Measurements from ENCODE around the gene BPTF.
"Not testable (repeated sequence)": the region's sequence is repeated elsewhere in the genome, so short reads cannot be mapped to it uniquely, and the experiment has no call there.

Gene BPTF

DNA sequence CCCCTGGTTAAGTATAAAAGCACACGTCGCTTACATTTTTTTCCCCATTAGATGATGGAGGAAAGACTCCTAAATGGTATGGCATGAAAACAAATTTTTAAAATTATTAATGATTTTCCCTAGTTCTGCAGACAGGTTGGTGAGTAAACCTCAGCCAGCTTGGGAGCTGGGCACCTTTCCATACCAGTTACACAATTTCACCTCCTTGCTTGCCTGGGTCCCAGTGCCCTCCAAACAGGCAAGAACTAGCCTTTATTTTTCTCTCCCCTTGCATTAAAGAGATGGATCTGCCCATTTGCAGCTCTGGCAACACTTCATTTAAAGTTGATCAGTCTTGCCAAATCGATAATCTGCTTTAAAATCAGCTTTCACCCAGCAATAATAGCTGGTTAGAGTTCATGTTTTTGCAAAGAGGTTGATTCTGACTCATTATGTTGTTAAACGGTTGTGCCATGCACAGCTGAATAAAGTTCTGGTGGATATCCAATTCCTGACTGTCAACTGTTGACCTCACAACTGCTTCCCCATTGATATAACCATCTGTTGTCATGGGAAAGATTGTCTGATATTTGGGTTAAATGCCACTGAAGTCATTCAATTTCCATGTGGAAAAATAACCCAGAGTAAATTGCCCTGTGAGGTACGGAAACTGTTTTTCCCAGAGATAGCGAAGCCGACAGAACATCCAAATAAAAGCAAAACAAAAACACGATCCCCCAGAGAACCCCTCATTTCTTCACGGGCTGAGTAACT, 169.7 kb downstream of the BPTF start:
- no peaks in the 10 kb centered on the region for H4K20me1 ChIP-seq (ENCODE audit: insufficient read depth, low read length)
- no peaks in the 10 kb centered on the region for H3K9me3 ChIP-seq (ENCODE audit: insufficient read depth, low read length, severe bottlenecking)
- H3K4me3 ChIP-seq (ENCODE audit: low read depth in 1 of 2, low read length in 2 of 2): peak overlapping the region; percentile 25 to 55; a peak in 3 of 4 replicates
- H3K27me3 ChIP-seq (ENCODE audit: insufficient read depth, low read length, poor library complexity): peaks cover 34% of the 10 kb centered on the region
- H3K79me2 ChIP-seq (ENCODE audit: insufficient read depth, low read length): no peaks in the 10 kb centered on the region
- H3K4me2 ChIP-seq (ENCODE audit: insufficient read depth, low read length): peak overlapping the region; percentile 81
- H2AFZ ChIP-seq (ENCODE audit: low read depth, low read length): peak overlapping the region; percentile 15; the same call in 1 of the 2 replicates
- peak overlapping the region; percentile 38; the same call in 1 of the 2 replicates for H3K9ac ChIP-seq (ENCODE audit: low read depth, low read length)
- H3K27ac ChIP-seq (ENCODE audit: low read length): no peak overlapping the region
- DNase-seq: no peak
- ATAC-seq (ENCODE audit: insufficient read depth, low read depth): no peak
- TF ChIP-seq EZH2 (IDR thresholded peaks at IDR 0.05; ENCODE audit: borderline replicate concordance, low read depth, low read length, severe bottlenecking): no peak
- TF ChIP-seq, protein P1, sequence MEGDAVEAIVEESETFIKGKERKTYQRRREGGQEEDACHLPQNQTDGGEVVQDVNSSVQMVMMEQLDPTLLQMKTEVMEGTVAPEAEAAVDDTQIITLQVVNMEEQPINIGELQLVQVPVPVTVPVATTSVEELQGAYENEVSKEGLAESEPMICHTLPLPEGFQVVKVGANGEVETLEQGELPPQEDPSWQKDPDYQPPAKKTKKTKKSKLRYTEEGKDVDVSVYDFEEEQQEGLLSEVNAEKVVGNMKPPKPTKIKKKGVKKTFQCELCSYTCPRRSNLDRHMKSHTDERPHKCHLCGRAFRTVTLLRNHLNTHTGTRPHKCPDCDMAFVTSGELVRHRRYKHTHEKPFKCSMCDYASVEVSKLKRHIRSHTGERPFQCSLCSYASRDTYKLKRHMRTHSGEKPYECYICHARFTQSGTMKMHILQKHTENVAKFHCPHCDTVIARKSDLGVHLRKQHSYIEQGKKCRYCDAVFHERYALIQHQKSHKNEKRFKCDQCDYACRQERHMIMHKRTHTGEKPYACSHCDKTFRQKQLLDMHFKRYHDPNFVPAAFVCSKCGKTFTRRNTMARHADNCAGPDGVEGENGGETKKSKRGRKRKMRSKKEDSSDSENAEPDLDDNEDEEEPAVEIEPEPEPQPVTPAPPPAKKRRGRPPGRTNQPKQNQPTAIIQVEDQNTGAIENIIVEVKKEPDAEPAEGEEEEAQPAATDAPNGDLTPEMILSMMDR (IDR thresholded peaks at IDR 0.05; ENCODE audit: borderline replicate concordance, extremely low read depth, low read length, poor library complexity, severe bottlenecking): no peak
- peaks cover 33% of the 10 kb centered on the region for H3K4me1 ChIP-seq (ENCODE audit: insufficient read depth, low read length)
- H3K36me3 ChIP-seq (ENCODE audit: insufficient read depth, low read length): no peaks in the 10 kb centered on the region

DNA sequence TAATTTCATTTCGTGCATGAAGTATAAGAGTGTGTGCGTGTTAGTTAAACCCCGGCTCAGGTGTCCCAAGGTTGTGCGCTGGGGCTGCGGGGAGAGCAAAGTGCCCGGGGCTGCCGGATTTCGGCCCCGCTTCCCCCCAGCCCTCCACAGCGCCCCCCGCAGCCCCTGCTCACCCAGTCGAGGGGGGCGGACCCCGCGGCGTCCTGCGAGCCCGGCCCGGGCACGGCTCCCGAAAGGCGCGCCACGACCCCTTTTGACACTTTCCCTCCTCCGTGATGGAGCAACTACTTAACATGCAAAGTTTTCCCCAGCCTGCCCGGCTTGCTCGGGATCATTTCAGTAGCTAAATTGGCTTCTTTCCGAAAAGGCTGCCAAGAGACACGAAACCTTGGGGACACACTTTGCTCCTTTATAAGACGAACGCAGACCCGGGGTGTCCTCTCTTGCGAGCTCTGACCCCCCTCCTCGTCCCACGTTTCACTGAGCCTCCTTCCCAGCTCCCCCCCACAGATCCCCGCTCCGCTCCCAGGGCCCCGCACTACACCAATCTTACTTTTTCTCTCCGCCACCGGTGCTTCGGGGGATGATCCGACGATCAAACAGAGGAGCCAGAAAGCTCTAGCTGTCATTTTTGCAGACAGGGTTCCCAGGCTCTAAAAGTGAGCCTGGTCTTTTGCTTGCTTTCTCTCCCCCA, 170.4 kb downstream of the BPTF start:
- H2AFZ ChIP-seq (ENCODE audit: low read depth, low read length): peak overlapping the region; percentile 44; the same call in 1 of the 2 replicates
- DNase-seq: no peak

DNA sequence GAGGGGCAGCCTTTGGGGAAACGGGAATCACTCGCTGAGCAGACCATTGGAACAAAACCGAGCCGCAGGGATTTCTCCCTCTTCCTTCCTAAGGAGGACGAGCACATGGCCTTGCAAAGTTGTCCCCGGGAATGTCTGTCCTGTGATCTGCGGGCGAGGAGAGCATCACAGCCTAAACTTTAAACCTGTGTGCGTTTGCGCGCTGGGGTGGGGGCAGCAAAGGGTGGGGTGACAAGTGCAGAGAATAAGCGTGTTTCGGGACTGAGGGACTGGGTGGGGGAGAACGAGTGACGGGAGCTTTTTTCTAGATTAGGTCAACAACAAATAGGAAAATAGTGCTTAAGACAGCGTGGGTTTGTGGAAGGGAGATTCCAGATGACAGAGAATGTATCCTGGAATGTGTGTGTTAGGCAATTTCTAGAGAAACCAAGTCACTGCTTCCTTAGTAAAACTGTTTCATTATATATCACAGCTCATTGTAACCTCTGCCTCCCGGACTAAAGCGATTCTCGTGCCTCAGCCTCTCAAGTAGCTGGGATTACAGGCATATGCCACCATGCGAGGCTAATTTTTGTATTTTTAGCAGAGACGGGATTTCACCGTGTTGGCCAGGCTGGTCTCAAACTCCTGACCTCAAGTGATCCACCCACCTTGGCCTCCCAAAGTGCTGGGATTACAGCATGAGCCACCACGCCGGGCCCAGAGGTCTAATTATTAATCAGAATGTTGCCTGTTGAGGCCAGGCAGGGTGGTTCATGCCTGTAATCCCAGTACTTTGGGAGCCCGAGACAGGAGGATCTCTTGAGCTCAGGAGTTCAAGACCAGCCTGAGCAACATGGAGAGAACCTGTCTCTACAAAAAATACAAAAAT, 171.2 kb downstream of the BPTF start, which contains the start of gene C17orf58:
C17orf58 (minus strand) TSS at position 169 of the 871 bp plus-strand sequence. CDS start 271 bp downstream, outside the sequence.
- not testable (repeated sequence) for H3K79me2 ChIP-seq (ENCODE audit: insufficient read depth, low read length); H3K36me3 ChIP-seq (ENCODE audit: insufficient read depth, low read length); H3K27ac ChIP-seq (ENCODE audit: low read length); H3K9me3 ChIP-seq (ENCODE audit: insufficient read depth, low read length, severe bottlenecking); ATAC-seq (ENCODE audit: insufficient read depth, low read depth); H4K20me1 ChIP-seq (ENCODE audit: insufficient read depth, low read length); DNase-seq
- H3K4me3 ChIP-seq (ENCODE audit: low read depth in 1 of 2, low read length in 2 of 2): peak within 1 kb of the TSS; percentile 25 to 55; a peak in 3 of 4 replicates
- peak within 1 kb of the TSS; percentile 81 for H3K4me2 ChIP-seq (ENCODE audit: insufficient read depth, low read length)
- peak within 1 kb of the TSS; percentile 44; the same call in 1 of the 2 replicates for H2AFZ ChIP-seq (ENCODE audit: low read depth, low read length)
- peaks cover 33% of the 10 kb centered on the region for H3K4me1 ChIP-seq (ENCODE audit: insufficient read depth, low read length)
- peak within 1 kb of the TSS; percentile 38; the same call in 1 of the 2 replicates for H3K9ac ChIP-seq (ENCODE audit: low read depth, low read length)
- peaks cover 34% of the 10 kb centered on the region for H3K27me3 ChIP-seq (ENCODE audit: insufficient read depth, low read length, poor library complexity)

More for the DNA sequence above, 170.4 kb downstream of the BPTF start:
- Histone ChIP-seq H3K4me3 (ENCODE audit: low read depth in 1 of 2, low read length in 2 of 2) (peak overlapping the region; percentile 25 to 55; a peak in 3 of 4 replicates), H3K4me2 (ENCODE audit: insufficient read depth, low read length) (peak overlapping the region; percentile 81), H3K9me3 (ENCODE audit: insufficient read depth, low read length, severe bottlenecking) (no peaks in the 10 kb centered on the region), H3K79me2 (ENCODE audit: insufficient read depth, low read length) (no peaks in the 10 kb centered on the region), H4K20me1 (ENCODE audit: insufficient read depth, low read length) (no peaks in the 10 kb centered on the region), H3K27me3 (ENCODE audit: insufficient read depth, low read length, poor library complexity) (peaks cover 34% of the 10 kb centered on the region), H3K4me1 (ENCODE audit: insufficient read depth, low read length) (peaks cover 33% of the 10 kb centered on the region), H3K9ac (ENCODE audit: low read depth, low read length) (peak overlapping the region; percentile 38; the same call in 1 of the 2 replicates), H3K27ac (ENCODE audit: low read length) (no peak overlapping the region), H3K36me3 (ENCODE audit: insufficient read depth, low read length) (no peaks in the 10 kb centered on the region)
- ATAC-seq (ENCODE audit: insufficient read depth, low read depth): peak; percentile 35; the same call in 1 of the 3 replicates
- TF ChIP-seq EZH2 (IDR thresholded peaks at IDR 0.05; ENCODE audit: borderline replicate concordance, low read depth, low read length, severe bottlenecking): peak; percentile 96
- TF ChIP-seq, protein P1 (IDR thresholded peaks at IDR 0.05; ENCODE audit: borderline replicate concordance, extremely low read depth, low read length, poor library complexity, severe bottlenecking): no peak
